Testis (tissue), 2 donors: Measurements from ENCODE around the gene RIMBP2.

Experiments
- POLR2A ChIP-seq: fragments of 450-650 bp; IDR thresholded peaks from one replicate; pipeline ENCODE4 v1.6.1; 2017; ENCODE audit warnings: antibody characterized with exemption, mild to moderate bottlenecking, moderate library complexity
- TF ChIP-seq, protein P1 (sequence below), 3 experiments: fragments of 450-650 bp in 2 of 3; fragments of 200-600 bp in 1 of 3; sonication (generic) in 1 of 3; IDR thresholded peaks; one replicate each; pipeline ENCODE4 v1.5.1; 2016 to 2019; ENCODE audit warnings: antibody characterized with exemption in 3 of 3, mild to moderate bottlenecking in 2 of 3, moderate library complexity in 1 of 3

GRCh38 chr12:130752692-130753230, 36.7 kb upstream of the RIMBP2 start:
- TF ChIP-seq, protein P1, sequence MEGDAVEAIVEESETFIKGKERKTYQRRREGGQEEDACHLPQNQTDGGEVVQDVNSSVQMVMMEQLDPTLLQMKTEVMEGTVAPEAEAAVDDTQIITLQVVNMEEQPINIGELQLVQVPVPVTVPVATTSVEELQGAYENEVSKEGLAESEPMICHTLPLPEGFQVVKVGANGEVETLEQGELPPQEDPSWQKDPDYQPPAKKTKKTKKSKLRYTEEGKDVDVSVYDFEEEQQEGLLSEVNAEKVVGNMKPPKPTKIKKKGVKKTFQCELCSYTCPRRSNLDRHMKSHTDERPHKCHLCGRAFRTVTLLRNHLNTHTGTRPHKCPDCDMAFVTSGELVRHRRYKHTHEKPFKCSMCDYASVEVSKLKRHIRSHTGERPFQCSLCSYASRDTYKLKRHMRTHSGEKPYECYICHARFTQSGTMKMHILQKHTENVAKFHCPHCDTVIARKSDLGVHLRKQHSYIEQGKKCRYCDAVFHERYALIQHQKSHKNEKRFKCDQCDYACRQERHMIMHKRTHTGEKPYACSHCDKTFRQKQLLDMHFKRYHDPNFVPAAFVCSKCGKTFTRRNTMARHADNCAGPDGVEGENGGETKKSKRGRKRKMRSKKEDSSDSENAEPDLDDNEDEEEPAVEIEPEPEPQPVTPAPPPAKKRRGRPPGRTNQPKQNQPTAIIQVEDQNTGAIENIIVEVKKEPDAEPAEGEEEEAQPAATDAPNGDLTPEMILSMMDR (IDR thresholded peaks at IDR 0.05) = no peak
- no peak for TF ChIP-seq POLR2A
